Activated naive CD4-positive, alpha-beta T cell treated with Interleukin-2 at 50 U/mL for 16 hours (primary cell): ENCODE data around the gene METAP1D.

Source experiments
- DNase-seq: peaks from one replicate; pipeline ENCODE4 v3.0.0-alpha.2; 2020

METAP1D gene

DNA sequence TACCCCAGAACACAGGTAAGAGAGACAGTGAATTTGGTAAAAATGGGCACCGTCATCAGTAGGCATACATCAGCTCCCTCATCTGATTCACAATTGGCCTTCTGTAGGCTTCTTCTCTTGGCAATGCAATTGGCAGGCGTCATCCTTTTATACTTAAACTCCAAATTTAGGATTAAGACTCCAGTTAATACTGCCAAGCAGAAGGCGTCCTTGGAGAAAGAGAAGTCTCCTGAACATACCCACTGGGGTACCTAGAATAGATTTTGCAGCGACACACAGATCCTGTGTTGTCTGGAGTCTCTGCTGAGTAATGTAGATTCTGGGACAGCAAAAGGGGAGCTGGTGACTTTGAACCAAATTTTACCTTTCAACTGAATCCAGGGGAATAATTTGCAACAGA is 592 bp upstream of the METAP1D start:
- DNase-seq: no peak

GRCh38 chr2:172000696-172001361 is 1.1 kb downstream of the METAP1D start:
- DNase-seq: no peak

- no peak for DNase-seq
These were observed 7.6 kb downstream of the METAP1D start for GRCh38 chr2:172007372-172007771.

GRCh38 chr2:172009823-172010222 is 10.1 kb downstream of the METAP1D start:
- DNase-seq: no peak

- no peak for DNase-seq
These were observed 12.2 kb downstream of the METAP1D start for GRCh38 chr2:172011812-172012575.

DNA sequence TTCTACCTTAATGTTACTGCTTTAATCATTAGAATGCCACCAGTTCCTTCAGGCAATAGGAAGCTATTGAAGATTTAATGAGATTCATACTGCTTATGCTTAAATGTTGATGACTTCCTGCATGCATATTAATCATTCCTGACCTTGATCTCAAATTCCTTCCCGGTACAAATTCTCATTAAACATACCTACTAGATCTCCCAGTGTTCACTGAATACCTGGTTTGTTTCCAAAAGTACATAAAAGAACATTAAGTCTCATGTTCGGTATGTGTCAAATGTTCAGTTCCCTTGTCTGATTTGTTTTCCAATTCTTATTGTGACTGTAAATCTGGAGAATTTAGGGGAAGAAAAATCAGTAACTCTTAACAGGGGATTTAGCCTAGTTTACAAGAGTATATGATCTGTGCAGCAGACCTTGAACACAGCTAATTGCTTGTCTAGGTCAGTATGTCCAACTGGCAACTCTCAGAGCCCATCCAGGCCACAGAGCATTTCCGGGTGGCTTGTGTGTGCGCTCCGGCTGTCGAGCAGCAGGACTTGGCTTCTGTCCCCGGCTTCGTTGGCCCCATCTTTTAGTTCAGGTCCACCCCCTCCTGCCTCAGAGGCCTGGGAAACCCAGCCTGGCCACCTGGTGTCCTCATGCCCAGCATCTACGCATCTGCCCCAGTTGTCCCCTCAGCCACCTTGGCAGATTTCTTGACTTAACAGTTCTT is 13.1 kb downstream of the METAP1D start:
- DNase-seq: no peak

- no peak for DNase-seq
These were observed 13.6 kb downstream of the METAP1D start for GRCh38 chr2:172013396-172013795.

DNA sequence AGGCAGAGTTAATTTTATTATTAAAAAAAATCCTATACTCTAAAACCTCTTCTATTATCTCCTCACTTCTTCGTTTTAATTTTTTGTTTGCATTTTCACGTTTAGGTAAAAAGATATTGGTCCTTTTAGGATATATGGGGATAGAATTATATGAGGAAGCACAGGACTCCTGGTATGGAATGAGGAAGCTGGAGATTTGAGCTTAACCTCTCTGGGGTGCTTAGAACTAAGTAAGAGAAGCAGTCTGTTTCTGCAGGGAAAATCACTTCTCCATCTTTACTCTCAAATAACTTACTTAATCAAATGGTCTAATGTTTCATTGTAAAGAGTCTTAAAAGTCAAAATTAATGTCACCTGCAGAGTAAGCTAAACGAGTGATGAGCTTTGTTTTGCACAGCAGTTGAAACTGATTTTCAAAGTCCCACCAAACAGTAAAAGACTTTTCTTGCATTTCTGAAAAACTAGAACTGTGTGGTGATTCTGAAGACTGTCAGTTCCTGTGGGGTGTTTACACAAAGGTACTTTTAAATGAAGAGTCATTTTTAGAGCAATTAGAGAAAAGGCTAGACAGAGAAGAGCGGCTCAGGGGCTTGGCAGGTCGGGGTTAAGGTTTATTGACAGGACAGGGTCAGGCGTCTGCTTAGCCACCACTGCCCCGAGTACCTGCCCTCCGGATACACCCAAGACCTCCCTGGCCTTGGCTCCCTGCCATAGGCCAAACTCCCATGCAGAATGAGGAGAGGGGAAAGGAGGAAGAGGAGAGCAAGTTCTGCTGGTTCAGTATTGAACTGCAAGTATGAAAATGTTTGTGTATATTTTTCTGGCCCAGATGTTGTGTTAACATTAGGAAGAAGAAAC is 21.6 kb downstream of the METAP1D start:
- no peak for DNase-seq

GRCh38 chr2:172021955-172022354 is 22.2 kb downstream of the METAP1D start:
- DNase-seq: no peak

DNA sequence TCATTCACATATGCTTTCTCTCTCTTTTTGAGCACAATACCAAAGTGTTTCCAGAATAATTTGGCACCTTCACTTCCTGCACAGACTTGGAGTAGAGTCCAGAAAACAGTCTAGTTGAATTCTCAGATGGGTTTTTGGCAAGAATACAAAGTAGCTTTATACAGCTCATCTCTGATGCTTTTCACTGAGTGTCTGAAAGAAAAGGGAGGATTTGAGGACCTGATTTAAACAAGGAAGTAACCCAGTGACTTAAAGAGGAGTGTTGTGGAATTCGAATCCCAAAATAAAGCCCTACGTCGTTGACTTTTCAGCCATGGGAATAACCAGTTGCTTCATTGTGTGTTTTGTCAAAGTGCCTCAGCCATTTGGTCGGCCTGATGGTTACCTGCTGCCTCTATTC is 31.8 kb downstream of the METAP1D start:
- no peak for DNase-seq

DNA sequence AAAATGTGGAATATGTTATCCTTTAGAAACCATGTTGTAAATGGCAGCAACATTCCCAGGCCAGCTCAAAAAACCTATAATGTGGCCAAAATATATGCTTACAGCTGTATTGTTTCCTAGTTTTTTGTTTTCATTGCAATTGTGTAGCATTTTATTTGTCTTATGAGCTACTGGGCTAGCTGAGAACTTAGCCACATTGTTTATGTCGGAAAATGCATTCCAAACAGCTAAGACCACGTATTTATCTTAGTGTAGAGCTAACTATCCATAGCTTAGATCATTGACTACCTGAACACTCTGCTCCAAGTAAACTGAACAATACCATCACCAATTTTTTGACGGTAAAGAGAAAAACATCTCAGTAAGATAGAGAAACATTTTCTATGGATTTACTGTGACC is 38.4 kb downstream of the METAP1D start:
- DNase-seq: no peak

GRCh38 chr2:172038604-172039003 is 38.9 kb downstream of the METAP1D start:
- no peak for DNase-seq

GRCh38 chr2:172039011-172039704 is 39.4 kb downstream of the METAP1D start:
- no peak for DNase-seq

- DNase-seq: no peak
These were observed 40.6 kb downstream of the METAP1D start for GRCh38 chr2:172040311-172040710.

- DNase-seq: no peak
These were observed 46.4 kb downstream of the METAP1D start for GRCh38 chr2:172046080-172046678.

- no peak for DNase-seq
These were observed 47.3 kb downstream of the METAP1D start for GRCh38 chr2:172046866-172047565.

DNA sequence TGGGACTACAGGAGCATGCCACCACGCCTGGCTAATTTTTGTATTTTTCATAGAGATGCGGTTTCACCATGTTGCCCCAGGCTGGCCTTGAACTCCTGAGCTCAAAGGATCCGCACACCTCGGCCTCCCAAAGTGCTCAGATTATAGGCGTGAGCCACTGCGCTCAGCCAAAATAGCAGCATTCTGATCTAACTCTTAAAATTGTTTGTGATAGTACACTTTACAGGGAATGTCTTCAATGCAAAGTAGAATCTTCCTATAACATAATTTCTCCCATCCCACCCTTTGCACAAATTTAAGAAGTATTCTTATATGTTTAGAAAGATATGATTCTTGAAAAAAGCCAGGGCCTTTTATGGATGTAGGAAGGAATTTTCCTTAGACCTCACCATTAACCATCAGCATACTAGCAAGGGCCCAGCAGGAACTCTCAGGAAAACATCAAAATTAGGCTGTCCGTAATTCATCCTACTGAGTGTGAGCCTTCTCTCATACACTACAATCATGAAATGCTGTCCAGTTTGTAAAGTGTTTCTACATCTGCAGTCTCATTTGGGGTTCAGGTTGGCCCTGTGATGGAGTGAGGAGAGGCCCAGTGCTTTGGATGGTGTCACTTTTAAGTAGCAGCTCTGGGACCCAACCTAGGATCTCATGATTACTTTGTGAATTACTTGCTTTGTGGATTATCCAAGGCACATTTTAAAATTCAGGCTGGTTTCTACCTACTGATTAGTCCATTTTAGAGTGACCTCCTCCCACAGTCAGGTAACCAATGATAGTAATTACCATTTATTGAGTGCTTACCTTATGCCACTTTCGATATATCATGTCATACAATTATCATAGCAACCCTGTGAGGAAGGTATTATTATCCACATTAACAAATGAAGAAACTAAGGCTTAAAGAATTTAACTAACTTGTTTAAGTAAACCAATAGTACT is 48.1 kb downstream of the METAP1D start:
- DNase-seq: no peak

GRCh38 chr2:172048508-172049503 is 49.1 kb downstream of the METAP1D start:
- no peak for DNase-seq
